Measurements from ENCODE around the gene ACVR2A. TPM values are rescaled to one million over a fixed set of nuclear protein-coding genes. Genes with fewer than 3 reads are reported as not detected.

ACVR2A gene
- total RNA-seq, 1 donor from 2014 or later: 6.5 TPM

DNA sequence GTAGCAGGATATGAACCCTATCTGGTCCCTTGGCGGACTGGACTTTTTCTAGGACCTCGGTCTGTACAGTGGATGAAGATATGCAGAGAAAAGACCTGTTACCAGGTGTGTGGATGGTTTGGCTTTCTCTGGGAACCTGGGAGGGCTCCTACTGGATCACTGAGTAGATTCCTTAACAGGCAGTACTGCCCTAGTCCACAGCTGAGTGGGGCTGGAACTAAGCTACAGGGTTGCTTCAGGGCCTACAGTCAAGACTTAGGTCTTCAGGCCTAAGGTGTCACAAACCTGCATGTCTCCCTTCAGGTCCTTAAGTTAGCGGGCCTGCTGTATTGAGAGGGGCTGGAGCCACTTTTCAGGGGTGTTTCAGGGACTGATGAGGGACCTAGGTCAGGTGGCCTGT lies 132.8 kb downstream of the ACVR2A start:
- H3K4me3 ChIP-seq (ENCODE audit: low read depth, low read length): no peak overlapping the region
- DNase-seq (ENCODE audit: low read depth): no peak
- no peak for TF ChIP-seq CTCF (conservative IDR thresholded peaks at IDR 0.05; ENCODE audit: low read depth, low read length)

Other genes starting within 250 kb of the ACVR2A start
- gene ORC4, start 175.7 kb downstream of the ACVR2A start, total RNA-seq: 39.0 and 39.8 TPM in 2 replicates
- 4.3 and 15.0 TPM in 2 replicates for gene MBD5, start 176.1 kb downstream of the ACVR2A start, total RNA-seq

Measured in epithelial cell of proximal tubule (primary cell).